Measurements from ENCODE around the gene ASF1A.
"Not testable (repeated sequence)": the region's sequence is repeated elsewhere in the genome, so short reads cannot be mapped to it uniquely, and the experiment has no call there.

Gene ASF1A

DNA sequence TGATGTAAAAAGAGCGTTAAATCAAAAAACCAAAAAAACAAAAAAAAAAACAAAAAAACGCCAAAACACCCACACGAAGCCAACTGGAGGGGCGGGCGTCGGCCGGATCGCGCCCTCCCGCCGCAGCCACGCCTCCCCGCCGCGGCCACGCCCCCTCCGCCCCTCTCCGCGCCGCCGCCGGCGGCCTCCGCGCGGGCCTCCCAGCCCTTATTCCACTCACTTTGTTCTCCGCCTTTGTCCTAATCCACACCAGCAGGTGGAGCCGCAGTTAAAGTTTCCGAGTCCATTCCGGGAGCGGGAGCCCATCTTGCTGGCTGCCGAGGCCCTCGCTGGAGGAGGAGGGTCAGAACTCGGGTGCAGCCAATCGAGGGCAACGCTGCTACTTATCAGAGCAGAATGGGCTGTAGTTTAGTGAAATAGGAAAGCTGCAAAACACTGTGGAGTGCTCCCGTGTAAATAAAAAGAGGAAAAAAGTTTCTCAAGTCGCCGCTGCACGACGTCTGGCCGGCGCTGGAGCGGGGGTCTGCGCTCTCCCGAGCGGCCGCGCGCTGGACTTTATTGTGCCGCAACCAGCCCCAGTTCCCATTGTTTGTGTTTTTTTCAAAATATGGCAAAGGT is at the start of gene ASF1A:
Gene ASF1A, plus strand, starts transcription at position 346 of the 618 bp plus-strand sequence. Its CDS starts 262 bp downstream, at position 608.
- peak; percentile 98 for DNase-seq

DNA sequence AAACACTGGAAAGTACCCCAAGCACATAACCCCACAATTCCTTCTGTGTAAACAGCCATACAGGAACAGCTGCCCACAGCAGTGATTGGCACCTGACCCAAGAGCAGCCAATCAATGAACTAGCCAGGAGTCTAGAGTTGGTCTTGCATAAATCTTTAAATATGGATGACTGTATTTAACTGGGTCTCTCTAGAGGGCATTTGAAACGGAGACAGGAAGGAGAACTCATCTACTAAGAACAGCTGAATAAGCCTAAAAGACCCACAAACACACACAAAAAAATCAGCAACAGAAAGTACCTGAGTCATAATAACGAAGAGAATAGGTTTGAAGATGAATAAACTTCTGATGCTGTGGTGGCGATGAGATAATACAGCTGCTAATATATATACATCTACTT is 49.0 kb upstream of the ASF1A start:
- no peak for DNase-seq

DNA sequence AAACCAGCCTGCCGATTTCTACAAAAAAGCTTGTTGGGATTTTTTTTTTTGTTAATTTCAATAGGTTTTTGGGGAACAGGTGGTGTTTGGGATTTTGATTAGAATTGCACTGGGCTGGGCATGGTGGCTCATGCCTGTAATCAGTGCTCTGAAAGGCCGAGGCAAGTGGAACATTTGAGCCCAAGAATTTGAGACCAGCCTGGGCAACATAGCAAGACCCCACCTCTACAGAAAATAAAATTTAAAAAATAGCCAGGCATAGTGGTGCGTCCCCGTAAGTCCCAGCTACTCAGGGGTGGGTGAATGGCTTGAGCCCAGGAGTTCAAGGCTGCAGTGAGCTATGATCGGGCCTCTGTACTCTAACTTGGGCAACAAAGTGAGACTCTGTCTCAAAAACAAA is 40.5 kb upstream of the ASF1A start:
- DNase-seq, result no peak

DNA sequence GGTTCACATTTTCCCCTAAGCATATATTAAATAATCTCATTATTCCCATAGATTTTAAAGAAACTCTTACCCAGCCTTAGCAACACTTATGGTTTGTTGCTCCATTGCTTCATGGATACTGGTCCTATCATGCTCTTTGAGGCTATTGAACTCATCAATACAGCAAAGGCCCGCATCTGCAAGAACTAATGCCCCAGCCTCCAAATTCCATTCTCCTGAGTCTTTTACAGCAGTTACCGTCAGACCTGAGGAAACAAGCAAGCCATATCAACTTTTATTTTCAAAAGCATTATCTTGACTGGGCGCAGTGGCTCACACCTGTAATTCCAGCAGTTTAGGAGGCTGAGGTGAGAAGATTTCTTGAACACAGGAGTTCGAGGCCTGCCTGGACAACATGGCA is 37.7 kb upstream of the ASF1A start:
- DNase-seq, result no peak

DNA sequence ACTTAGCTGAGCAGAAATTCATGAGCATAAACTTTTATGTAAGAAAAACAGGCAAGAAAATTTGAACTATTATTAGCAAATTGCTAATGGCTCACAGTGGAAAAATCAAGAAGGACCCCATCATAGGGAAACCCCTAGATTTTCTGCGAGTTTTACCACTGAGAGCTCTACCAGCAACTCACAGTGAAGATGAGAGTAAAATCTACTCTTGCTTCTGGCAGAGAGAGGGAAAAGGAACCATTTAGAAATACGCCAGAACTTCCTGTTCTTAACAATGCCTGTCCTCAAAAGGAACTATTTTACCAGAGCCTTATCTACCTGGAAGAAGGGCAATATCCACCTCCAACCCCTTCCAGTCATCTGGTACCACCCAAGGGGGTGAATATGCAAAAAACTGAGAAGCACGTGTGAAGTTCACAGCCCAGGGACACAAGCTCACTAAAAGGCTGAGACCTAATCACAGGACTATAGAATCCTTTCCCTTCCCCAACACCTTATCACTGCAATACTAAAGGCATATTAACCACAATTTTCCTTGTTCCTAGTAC is 34.4 kb upstream of the ASF1A start:
- DNase-seq, result peak in 1 of 2 donors; percentile 19

DNA sequence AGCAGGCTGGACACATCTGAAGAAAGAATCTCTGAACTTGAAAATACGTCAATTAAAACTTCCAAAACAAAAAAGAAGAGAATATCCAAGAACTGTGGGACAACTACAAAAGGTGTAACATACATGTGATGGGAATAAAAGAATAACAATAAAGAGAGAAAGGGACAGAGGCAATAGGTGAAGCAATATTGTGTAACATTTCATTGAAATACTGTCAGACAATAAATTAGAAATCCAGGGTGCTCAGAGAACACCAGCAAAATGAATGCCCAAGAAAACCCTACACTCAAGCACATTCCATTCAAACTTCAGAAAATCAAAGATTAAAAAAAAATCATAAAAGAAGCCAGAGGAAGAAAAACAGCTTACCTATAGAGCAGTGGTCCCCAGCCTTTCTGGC is 33.6 kb upstream of the ASF1A start:
- no peak for DNase-seq

DNA sequence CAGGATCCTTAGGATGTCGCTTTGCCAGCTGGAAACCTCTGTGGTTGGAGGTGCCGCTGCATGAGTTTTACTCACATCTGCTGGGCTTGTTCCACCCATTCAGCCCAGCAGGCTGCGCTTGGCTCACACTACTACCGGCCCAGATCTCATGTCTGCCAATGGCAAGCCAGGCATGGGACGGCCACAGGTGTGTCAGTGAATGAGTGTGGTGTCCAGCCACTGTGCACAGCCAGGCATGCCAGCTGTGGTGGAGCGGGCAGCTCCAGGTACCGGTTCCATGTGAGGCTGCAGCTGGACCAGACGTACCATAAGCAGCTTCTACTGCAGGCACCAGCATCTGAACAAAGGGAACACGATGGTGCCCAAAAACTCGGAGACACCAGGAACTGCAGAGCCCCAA is 33.1 kb upstream of the ASF1A start:
- no peak for DNase-seq

DNA sequence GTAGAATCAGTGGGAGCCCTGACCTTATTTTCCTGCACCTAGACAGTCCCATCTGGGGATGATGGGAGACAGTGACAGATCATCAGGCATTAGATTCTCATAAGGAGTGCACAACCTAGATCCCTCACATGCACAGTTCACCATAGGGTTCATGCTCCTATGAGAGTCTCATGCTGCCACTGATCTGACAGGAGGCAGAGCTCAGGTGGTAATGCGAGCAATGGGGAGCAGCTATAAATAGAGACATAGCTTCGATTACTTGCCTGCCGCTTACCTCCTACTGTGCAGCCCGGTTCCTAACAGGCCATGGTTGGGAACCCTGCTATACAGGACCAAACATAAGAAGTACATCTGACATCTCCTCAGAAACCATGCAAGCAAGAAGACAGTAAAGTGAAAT is 31.5 kb upstream of the ASF1A start:
- no peak for DNase-seq

DNA sequence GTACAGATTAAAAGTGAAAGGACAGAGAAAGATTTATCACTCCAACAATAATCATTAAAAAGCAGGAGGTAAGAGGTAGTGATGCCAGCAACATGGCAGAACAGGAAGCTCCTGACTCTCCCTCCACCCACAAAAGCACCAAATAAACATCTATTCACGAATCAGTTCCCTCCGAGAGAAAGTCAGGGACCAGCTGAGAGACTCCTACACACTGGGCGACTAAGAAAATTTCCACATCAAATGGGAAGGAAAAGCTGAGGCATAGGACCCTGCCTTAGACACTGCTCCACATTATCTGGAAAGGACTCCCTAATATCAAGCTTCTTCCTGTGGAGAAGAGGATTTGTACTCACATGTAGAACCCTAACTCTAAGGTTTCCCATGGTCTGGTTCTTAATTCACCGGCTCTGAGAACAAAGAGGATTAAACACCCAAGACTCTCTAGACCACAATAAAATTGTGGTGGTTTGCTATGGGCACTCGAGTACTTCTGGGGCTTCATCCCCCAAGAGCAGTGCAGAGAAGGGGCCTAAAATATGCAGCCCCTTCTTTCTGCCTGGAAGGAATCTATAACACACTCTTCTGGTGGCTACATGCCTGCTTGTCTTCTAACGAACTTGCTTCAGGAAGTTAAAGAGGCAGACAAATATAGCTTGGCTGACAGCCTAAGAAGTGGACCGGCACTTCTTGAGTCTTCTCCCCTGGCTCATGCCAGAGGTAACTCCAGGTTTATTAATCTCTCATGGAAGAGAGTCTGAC is 29.4 kb upstream of the ASF1A start:
- DNase-seq, result peak; percentile 22 to 59

DNA sequence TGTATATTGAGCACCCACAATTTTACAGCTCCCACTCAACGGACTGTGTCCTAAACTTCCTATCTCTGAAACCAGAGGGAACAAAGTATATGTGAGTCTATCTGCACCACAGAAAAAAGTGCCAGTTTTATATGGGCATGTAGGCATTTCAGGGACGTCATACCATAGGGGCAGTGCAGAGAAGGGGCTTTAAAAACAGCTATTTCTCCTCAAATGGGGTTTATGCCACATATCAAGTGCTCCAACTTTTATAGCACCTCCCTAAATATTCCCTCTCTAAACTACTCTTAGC is 28.9 kb upstream of the ASF1A start:
- DNase-seq, result no peak

DNA sequence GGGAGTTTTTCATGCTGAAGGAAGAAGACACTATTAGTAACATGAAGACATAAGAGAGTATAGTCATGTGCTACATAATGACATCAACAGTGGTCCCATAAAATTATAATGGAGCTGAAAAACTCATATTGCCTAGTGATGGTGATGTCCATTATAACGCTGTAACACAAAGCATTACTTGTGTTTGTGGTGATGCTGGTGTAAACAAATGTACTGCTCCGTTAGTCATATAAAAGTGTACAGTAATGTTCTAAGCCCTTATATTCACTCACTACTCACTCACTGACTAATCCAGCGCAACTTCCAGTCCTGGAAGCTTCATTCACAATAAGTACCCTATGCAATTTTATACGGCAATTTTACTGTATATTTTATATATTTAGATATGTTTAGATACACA is 26.8 kb upstream of the ASF1A start:
- no peak for DNase-seq

DNA sequence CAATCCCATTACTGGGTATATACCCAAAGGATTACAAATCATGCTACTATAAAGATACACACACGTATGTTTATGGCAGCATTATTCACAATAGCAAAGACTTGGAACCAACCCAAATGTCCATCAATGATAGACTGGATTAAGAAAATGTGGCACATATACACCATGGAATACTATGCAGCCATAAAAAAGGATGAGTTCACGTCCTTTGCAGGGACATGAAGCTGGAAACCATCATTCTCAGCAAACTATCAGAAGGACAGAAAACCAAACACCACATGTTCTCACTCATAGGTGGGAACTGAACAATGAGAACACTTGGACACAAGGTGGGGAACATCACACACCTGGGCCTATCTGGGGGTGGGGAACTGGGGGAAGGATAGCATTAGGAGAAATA is 25.1 kb upstream of the ASF1A start:
- not testable (repeated sequence) for DNase-seq

DNA sequence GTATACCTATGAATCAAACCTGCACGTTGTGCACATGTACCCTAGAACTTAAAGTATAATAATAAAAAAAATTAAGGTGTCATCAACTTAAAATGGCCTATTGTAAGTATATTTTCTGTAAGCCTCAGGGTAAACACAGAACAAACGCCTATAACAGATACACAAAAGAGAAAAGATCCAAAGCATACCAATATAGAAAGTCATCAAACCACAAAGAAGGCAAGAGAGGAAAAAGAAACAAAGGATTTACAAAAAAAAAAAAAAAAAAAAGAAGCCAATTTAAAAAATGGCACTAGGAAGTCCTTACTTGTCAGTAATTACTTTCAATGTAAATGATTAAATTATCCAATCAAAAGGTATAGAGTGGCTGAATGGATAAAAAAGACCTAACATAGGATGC is 24.6 kb upstream of the ASF1A start:
- DNase-seq, result no peak

DNA sequence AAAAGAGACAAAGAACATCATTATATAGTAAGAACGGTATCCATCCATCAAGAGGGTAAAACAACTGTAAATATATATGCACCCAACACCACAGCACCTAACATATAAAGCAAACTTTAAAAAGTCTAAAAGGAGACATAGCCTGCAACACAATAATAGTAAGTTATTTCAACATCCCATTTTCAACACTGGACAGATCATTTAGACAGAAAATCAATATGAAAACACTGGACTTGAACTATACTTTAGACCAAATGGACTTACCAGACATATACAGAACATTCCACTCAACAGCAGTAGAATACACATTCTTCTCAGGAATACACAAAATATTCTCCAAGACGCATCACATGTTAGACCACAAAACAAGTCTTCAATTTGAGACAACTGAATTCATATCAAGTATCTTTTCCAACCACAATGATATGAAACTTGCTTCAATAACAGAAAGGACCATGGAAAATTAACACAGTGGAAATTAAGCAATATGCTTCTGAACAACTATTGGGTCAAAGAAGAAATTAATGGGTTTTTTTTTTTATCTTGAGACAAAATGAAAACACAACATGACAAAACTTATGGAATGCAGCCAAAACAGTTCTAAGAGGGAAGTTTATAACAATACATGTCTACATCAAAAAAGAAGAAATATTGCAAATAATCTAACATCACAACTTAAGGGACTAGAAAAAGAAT is 23.9 kb upstream of the ASF1A start:
- DNase-seq, result peak; percentile 26 to 37

DNA sequence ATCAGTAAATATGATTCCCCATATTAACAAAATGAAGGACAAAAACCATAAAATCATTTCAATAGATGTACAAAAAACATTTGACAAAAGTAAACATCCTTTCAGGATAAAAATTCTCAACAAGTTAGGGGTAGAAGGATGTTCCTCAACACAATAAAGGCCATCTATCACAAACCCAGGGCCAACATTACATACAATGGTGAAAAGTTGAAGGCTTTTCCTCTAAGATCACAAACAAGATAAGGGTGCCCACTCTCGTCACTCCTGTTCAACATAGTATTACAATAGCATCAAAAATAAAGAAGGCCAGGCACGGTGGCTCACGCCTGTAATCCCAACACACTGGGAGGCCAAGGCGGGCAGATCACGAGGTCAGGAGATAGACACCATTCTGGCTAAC is 22.6 kb upstream of the ASF1A start:
- DNase-seq, result no peak

DNA sequence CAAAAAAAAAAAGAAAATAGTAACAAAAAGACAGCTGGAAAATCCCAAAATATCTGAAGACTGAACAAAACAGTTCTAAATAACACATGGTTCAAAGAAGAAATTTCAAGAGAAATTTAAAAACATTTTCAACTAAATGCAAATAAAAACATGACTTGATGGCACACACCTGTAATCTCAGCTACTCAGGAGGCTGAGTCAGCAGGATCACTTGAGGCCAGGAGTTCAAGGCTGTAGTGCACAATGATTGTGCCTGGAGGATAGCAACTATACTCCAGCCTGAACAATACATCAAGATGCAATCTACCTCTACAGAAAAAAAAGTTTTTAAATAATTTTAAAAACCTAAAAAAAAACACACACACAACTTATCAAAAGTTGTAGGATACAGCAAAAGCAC is 21.6 kb upstream of the ASF1A start:
- DNase-seq, result no peak

DNA sequence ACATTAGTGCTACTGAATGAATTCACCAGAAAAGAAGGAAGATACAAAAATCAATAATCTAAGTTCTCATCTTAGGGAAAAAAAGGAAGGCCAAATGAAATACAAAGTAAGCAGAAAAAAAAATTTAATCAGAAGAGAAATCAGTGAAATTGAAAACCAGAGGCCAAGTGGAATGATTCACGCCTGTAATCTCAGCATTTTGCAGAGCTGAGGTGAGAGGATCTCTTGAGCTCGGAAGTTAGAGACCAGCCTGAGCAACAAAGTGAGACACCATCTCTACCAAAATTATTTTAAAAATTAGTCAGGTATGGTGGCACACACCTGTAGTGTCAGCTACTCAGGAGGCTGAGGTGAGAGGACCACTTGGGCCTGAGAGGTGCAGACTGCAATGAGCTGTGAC is 21.2 kb upstream of the ASF1A start:
- no peak for DNase-seq

DNA sequence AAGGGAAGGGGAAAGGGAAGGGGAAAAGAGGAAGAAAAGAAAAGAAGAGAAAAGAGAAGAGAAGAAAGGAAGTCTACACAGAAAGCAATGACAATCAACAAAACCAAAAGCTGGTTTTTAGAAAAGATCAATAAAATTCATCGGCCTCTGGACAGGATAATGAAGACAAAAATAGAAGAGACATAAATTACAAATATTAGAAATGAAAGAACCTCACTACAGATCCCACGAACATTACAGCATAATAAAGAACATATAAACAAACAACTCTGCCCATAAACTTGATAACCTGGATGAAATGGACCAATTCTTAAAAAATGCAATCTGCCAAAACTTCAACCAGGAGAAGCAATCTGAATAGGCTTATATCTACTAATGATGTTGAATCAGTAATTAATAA is 20.7 kb upstream of the ASF1A start:
- DNase-seq, result no peak

DNA sequence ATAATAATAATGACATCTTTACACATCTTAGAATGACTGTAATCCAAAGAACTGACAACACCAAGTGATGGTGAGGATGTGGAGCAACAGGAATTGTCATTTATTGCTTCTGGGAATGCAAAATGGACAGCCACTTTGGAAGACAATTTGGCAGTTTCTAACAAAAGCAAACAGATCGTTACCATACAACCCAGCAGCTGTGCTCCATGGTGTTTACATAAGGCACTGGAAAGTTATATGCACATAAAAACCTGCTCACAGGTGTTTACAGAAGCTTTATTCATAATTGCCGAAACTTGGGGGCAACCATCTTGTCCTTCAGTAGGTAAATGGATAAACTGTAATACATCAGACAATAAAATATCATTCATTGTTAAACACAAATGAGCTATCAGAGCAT is 18.3 kb upstream of the ASF1A start:
- no peak for DNase-seq

DNA sequence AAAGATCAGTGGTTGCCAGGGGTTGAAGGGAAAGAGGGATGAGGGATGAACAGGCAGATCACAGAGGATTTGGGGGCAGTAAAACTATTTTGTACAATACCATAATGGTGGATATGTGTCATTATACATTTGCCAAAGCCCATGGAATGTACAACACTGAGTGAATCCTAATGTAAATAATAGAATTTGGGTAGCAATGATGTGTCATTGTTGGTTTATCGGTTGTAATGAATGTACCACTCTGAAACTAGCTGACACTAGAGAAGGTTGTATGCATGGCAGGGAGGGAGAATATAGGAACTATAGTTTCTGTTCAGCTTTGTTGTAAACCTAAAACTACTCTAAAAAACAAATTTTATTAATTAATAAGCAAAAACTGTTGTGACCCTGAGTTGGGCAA is 17.8 kb upstream of the ASF1A start:
- DNase-seq, result no peak

DNA sequence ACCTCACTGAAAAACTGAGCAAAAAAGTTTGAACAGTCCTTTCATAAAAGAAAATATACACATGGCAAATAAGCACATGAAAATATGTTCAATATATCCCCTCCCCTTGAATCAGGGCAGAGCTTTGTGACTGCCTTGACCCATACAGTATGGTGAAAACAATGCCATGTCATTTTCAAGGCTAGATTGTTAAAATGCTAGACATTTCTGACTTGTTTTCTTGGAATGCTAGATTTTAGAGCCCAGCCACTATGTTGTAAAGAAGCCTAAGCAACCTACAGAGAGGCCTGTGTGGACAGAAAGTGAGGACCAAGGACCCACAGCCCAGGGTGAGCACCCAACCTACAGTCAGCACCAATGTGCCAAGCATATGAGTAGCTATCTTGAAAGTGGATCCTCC is 17.1 kb upstream of the ASF1A start:
- no peak for DNase-seq

DNA sequence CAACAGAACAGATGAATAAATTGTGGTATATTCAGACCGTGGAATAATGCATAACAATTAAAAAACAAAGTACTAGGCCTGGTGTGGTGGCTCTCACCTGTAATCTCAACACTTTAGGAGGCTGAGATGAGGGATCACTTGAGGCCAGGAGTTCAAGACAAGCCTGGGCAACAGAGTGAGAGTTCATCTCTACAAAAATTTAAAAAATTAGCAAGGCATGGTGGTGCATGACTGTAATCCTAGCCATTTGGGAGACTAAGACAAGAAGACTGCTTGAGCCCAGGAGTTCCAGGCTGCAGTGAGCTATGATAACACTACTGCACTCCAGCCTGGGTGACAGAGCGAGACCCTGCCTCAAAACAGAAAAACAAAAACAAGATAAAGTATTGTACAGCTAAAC is 16.1 kb upstream of the ASF1A start:
- no peak for DNase-seq

DNA sequence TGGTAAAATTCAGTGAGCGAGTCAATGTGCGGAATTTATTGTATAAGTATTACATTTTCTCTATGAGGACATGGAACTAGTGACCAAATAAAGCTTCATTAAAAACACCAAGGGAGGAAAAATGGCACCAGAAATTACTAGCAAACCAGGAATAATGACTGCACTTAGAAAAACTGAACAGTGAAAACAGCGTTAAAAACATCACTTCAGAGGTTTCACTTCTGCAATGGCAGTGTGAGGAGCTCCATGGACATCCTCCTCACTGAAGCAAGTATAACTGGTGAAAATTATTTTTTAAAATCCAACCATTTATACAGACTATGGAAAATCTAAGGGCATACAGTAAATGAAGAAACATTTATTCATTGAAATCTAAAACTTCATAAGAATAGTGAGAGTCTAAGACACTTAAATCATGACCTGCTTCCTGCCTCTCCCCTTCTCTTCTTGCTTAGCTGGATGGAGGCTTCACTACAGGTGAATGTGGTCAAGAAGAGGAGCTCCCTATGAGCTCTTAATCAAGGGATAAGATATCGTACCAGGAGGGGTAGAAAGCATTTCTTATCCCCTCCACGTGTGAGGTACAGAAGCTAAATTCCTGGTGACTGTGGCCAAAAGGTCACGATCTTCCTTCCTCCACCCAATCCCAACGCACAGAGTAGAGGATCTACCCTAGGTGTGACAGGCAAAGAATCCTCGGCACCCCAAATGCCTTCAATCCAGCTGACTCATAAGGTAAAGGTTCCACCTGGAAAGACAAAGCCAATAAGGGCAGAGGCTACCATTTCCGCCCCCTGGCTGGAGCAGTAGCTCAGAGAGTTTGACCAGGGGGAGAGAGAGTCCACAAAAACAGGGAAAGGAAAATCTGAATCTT is 12.3 kb upstream of the ASF1A start:
- DNase-seq, result peak in 1 of 2 donors; percentile 34

Data from inflammatory macrophage treated with lipopolysaccharide for 1 hour (primary cell).